HG02870 (cell line): Measurements from ENCODE around the gene POLR3F.
"Not testable (repeated sequence)": the region's sequence is repeated elsewhere in the genome, so short reads cannot be mapped to it uniquely, and the experiment has no call there.

ENCODE experiments used
- ATAC-seq: cut with Tn5 transposase; IDR thresholded peaks from one replicate; pipeline ENCODE4 v1.9.1; 2021; ENCODE audit warnings: mild to moderate bottlenecking, moderate library complexity; ENCODE audit not compliant: unreplicated experiment

Gene POLR3F

DNA sequence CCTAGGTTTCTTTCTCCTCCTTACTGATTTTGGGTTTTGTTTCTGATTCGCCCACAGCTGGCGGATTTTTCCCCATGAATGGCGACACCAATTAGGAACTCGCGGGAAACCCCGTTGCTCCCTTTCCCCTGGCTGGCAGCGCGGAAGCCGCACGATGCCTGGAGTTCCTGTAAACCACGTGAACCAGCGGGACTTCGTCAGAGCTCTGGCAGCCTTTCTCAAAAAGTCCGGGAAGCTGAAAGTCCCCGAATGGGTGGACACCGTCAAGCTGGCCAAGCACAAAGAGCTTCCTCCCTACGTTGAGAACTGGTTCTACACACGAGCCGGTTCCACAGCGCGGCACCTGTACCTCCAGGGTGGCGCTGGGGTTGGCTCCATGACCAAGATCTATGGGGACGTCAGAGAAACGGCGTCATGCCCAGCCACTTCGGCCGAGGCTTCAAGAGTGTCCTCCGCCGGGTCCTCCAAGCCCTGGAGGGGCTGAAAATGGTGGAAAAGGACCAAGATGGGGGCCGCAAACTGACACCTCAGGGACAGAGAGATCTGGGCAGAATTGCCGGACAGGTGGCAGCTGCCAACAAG is 37.4 kb downstream of the POLR3F start:
- ATAC-seq: no peak

DNA sequence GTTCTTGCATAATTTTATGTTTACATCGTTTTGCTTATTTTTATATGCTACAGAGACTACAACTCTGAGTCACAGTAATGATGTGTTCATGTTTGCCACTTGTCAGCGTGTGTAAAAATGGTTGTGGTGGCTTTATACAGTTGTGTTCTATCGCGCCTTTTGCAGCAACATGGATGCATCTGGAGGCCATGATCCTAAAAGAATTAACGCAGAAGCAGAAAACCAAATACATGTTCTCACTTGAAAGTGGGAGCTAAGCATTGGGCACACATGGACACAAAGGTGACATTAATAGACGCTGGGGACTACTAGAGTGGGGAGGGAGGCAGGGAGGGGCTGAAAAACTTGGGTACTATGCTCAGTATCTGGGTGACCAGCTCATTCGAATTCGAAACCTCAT is 39.6 kb downstream of the POLR3F start:
- ATAC-seq: no peak

DNA sequence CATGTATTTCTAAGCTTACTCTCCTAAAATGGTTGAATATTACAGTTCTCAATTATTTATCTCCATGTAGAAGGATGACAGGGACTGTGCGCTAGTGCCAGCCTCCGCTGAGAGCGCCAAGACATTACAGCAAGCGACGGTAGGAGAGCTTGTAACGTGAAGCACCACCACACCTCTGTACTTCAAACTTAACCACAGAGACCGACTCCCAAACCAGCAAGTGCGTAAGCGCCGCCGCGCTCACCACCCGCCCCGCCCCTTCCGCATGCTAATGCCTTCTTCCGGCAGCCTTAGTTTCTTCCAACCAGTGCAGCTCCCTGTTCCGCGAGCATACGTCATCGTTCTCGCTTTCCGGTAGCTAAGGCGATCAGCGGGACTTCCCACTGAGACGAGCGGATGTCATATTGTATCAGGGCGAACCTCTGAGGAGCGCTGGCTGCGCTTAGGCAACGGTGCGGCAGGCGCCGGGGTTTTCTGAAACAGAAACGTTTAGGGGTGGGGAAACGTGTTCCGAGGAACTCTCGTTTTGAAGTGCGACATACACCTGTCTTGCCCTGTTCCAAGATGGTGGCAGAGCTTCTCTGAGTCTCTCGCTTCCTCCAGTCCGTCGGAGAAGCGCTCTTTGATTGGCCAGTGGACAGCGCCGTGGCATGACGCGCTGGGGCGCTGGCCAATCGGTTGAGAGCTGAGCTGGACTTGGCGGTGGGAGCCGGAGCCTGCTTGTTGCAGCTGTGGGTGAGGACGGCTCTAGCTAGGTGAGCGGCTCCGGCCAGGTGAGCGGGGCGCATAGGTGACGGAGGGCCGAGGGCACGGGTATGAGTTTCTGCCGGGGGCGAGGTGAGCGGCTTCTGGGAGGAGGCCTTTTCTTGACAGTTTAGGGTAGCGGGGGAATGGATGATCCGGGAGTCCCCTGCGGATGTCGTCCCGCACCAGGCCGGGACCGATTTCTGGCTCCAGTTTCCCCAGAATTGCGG is 40.3 kb downstream of the POLR3F start, which contains the start of gene SEC23B:
SEC23B (plus strand) TSS at position 723 of the 974 bp plus-strand sequence. CDS start 2,896 bp downstream, outside the sequence.
- ATAC-seq: peak; percentile 97

DNA sequence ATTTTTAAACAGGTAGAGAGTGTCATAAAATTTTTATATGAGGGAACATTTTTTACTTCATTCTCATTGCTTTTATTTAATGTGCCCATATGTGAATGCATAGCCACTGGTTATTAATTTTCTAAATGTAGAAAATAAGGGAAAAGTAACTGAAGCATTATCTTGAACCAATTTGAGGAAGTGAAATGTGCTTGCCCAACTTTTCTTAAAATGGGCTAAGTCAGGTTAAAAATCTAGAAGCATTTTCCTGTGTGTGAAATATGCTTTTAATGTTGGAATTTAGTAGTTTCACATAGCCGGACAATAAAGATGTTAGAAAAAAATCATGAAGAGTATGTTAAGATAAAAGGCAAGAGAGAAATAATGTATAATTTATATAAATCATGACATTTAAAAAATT is 44.4 kb downstream of the POLR3F start:
- no peak for ATAC-seq

DNA sequence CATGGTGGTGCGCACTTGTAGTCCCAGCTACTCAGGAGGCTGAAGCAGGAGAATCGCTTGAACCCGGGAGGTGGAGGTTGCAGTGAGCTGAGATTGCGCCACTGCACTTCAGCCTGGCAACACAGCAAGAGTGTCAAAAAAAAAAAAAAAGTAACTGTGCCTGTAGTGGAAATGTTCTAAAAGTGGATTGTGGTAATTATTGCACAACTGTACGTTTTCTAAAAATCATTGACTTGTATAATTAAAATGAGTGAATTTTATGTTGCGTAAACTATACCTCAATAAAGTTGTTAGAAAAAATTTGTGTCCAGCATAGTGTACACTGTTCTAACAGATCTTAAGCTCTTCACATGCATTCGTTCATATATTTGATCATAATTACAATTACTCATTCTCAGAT is 46.0 kb downstream of the POLR3F start:
- no peak for ATAC-seq

DNA sequence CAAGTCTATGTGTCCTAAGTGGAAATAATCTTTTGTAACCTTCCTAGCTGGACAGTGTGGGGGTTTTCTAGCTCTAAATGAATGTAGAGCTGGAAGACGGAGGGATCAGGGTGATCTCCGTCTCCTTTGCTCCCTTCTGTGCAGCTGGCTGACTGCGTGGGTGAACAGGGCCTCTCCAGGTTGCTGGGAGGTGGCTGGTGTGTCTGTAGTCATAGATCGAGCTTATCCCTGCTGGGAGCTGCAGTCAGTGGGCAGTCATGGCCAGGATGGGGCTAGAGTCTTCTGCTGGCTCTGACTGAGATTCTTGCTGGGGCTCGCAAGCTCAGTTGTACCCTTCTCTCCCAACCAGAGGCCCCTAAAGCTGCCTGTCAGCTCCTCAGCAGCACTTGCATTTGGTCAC is 46.9 kb downstream of the POLR3F start:
- no peak for ATAC-seq

DNA sequence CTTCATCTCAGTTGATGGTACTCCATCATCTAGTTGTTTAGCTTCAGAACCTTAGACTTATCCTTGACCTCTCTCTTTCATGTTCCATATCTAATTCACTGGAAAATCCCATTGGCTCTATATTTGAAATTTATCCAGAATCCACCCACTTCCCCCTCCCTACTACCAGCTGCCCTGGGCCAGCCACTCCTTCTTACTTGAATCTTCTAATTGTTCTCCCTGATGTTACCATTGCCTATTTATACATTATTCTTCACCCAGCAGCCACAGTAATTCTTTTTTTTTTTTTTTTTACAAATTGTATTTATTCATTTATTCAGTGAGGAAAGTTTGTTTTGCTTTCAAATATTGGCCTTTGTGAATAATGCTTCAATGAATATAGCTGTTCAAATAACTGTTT is 48.8 kb downstream of the POLR3F start:
- ATAC-seq: no peak

DNA sequence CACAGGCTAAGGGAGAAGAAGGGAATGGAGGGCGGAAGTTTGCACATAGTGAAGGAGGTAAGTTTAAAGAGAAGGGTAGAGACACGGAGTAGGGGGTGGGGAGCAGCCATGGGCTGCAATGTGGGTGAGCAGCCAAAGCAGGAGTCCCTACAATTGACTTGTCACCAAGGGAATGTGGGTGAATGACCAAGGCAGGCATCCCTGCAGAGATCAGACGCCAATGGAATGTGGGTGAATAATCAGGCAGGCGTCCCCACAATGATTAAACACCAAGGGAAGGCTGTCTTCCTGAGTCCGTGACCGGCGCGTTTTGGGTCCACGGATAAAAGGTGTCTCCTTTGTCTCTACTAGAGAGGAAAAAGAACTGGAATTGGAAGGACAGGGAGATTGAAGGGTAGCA is 54.9 kb downstream of the POLR3F start:
- not testable (repeated sequence) for ATAC-seq

DNA sequence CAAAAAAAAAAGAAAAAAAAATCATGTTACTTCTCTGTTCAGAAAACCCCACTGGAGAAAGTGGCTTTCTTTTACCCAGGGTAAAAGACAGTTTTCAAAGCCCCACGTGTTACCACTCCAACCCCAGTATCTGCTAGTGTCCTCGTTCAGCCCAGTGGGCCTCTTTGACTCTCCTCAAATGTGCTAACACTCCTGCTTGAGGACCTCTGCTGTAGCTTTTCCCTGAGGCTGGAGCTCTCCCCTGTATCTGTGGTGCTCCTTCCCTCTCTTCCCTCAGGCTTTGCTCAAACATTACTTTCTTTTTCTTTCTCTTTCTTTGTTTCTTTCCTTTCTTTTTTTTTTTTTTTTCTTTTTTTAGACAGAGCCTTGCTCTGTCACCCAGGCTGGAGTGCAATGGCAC is 55.9 kb downstream of the POLR3F start:
- ATAC-seq: no peak

DNA sequence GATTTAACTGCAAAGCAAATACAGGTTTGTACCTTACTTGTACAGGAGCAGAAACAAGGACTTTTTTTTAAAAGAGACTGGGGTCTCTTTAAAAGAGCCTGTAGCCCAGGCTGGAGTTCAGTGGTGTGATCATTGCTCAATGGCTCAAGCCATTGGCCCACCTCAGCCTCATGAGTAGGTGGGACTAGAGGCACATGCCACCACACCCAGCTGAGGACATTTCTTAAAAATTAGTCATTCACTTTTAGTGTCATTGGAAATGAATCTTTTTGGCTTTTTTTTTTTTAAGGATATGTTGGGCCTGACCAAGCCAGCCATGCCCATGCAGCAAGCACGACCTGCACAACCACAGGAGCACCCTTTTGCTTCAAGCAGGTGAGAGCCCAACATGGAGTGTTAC is 57.5 kb downstream of the POLR3F start:
- ATAC-seq: no peak

DNA sequence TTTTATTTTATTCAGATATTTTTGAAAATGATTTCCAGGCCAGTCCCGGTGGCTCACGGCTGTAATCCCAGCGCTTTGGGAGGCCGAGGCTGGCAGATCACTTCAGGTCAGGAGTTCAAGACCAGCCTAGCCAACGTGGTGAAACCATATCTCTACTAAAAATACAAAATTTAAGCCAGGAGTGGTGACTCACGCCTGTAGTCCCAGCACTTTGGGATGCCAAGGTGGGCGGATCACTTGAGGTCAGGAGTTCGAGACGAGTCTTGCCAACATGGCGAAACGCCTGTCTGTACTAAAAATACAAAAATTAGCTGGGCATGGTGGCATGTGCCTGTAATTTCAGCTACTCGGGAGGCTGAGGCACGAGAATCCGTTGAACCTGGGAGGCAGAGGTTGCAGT is 59.6 kb downstream of the POLR3F start:
- ATAC-seq: not testable (repeated sequence)

DNA sequence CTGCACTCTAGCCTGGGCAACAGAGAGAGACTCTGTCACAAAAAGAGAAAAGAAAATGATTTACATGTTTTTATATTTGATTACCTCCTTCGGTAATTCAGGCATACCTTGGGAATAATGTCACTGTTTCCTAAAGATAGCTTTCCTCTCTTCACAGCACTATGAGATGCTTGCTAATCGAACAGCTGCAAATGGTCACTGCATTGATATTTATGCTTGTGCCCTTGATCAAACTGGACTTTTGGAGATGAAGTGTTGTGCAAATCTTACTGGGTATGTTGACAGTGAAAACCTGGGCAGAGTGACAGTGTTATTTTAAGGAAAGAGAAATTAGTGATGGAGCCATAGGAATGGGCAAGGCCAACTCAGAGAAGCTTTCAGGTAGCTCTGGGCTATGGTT is 60.1 kb downstream of the POLR3F start:
- ATAC-seq: no peak

DNA sequence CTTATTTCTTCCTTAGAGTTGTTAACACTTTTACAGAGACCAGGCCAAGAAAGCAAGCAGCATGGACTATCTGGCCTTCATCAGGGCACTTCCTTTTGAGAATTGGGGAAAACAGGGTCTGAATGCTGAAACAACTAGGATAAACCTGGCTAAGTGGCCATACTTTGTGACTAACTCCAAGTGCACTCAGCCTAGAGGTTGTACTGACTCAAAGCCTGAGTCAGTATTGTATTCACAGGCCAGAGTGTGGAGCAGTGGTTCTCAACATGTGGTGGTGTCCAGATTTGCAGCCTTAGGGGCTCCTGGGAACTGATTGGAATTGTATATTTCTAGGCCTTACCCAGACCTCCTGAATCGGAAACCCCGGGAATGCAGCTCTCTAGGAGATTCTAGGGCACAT is 60.6 kb downstream of the POLR3F start:
- ATAC-seq: no peak

DNA sequence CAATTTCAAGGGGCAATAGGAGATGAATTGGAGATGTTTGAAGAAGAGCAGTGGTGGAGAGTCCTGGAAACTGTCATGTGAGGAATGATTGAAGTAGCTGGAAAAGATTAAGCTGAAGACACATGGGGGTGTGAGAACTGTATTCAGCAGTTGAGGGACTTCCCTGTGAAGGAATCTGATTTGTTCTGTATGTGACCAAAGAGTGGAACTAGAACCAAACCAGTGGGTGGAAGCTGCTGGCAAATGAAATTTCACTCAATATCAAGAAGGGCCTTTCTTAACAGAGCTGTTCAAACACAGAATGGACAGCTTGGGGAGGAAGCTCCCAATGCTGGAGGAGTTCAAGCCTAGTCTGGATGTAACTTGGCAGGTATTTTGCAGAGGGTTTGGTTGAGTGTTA is 61.9 kb downstream of the POLR3F start:
- no peak for ATAC-seq

DNA sequence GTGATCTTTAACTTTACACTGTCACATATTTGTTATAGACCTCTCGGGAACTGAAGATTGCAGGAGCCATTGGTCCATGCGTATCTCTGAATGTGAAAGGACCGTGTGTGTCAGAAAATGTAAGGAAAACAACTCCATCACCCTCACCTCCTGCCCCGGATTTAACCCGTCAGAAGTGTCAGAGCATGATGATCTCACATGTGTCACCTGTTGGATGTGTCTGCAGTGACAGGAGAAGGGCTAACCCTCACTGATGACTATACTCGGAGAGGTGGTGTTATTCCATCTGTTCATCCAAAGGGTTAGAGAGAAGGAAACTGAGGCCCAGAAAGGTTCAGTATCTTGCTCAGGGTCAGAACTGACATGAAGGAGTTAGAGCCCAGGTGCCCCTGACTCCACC is 65.4 kb downstream of the POLR3F start:
- no peak for ATAC-seq

DNA sequence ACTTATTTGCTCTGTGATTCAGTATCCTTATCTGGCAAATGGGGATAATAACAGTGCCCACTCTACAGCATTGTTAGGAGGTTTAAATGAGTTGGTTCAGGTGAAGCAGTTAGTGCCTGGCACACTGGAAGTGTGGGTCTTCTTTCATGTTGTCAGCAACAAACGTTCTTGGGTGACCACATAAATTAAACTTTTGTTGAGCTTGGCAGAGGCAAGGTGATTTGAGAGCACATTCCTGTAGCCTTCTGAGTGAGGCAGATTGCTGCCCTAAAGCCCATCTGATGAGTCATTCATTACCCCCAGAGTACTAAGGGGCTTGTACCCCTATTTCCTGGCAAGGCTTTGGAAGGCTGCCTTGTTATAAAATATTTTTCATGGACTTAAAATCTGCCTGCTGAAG is 66.3 kb downstream of the POLR3F start:
- ATAC-seq: no peak

DNA sequence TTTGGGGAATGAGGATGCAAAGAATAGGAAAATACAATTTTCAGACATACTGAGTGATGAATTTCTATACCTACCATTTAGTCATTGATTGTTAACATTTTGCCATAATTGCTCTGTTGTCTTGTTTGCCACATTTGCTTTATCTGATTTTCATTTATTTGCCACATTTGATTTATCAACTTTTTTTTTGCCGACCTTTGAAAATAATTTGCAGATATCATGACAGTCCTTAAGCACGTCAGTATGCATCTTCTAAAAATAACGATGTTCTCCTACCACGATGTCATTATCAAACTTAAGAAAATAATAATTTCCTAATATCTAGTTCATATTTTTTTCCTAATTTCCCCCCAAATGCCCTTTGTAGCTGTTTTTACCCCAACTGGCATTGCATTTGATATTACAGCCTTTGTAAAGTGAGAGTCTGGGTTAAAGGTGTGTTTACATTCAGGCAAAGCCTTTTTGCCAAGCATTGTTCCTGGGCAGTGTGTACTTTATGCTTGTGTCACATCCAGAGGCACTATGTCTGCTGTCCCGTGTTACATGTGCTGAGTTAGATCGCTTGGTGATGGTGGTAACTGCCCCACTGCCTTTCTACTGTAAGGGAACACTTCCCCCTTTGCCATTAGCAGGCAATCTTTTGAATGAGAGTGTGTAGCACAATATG is 66.9 kb downstream of the POLR3F start:
- no peak for ATAC-seq
